ENCODE measurements around the gene TAF9B.
"Not testable (repeated sequence)": the region's sequence is repeated elsewhere in the genome, so short reads cannot be mapped to it uniquely, and the experiment has no call there.

The TAF9B gene

GRCh38 chrX:78103001-78103622, 36.3 kb downstream of the TAF9B start:
- peak overlapping the region; percentile 37 to 39 for H3K4me3 ChIP-seq (replicated peaks in 1 of 2; ENCODE audit: low read depth in 2 of 2, low read length in 2 of 2)
- DNase-seq (ENCODE audit: low read depth in 2 of 2): no peak
- no peak for TF ChIP-seq CTCF (IDR thresholded peaks at IDR 0.05; ENCODE audit: low read depth, low read length)

- no peak for TF ChIP-seq CTCF (IDR thresholded peaks at IDR 0.05; ENCODE audit: low read depth, low read length)
- peak; percentile 16 to 20 for DNase-seq (ENCODE audit: low read depth in 2 of 2)
- no peak overlapping the region for H3K4me3 ChIP-seq (replicated peaks in 1 of 2; ENCODE audit: low read depth in 2 of 2, low read length in 2 of 2)
Observed at GRCh38 chrX:78102091-78102490, 37.4 kb downstream of the TAF9B start.

- no peak overlapping the region for H3K4me3 ChIP-seq (replicated peaks in 1 of 2; ENCODE audit: low read depth in 2 of 2, low read length in 2 of 2)
- DNase-seq (ENCODE audit: low read depth in 2 of 2): no peak
- TF ChIP-seq CTCF (IDR thresholded peaks at IDR 0.05; ENCODE audit: low read depth, low read length): no peak
Observed at GRCh38 chrX:78098108-78098507, 41.3 kb downstream of the TAF9B start.

- no peak overlapping the region for H3K4me3 ChIP-seq (replicated peaks in 1 of 2; ENCODE audit: low read depth in 2 of 2, low read length in 2 of 2)
- TF ChIP-seq CTCF (IDR thresholded peaks at IDR 0.05; ENCODE audit: low read depth, low read length): peak; percentile 48
- DNase-seq (ENCODE audit: low read depth in 2 of 2): peak; percentile 66 to 69
Observed at GRCh38 chrX:78092296-78092695, 47.2 kb downstream of the TAF9B start.

- DNase-seq (ENCODE audit: low read depth in 2 of 2); H3K4me3 ChIP-seq (replicated peaks in 1 of 2; ENCODE audit: low read depth in 2 of 2, low read length in 2 of 2): not testable (repeated sequence)
Observed at GRCh38 chrX:78081413-78081812, 58.0 kb downstream of the TAF9B start.

Measured in cardiac fibroblast (primary cell).